LNCaP clone FGC (cell line): Measurements from ENCODE around the gene PHACTR3.

ENCODE experiments used
- DNase-seq: peaks from one replicate; pipeline ENCODE4 v3.0.0-alpha.2; 2011; ENCODE audit warnings: low read depth
- H3K4me3 ChIP-seq: 2 replicates; pipeline ENCODE4 v1.5.1; 2011; ENCODE audit warnings: mild to moderate bottlenecking, low read depth, low read length, control low read depth
- TF ChIP-seq, protein P1 (sequence below): IDR thresholded peaks from 2 replicates; pipeline ENCODE4 v1.5.1; 2012; ENCODE audit warnings: mild to moderate bottlenecking; ENCODE audit not compliant: control insufficient read depth, insufficient read depth; ENCODE audit errors: extremely low read depth

PHACTR3 gene

GRCh38 chr20:59684685-59685242 lies 80.4 kb downstream of the PHACTR3 start:
- H3K4me3 ChIP-seq = no peak overlapping the region
- DNase-seq = no peak
- TF ChIP-seq, protein P1, sequence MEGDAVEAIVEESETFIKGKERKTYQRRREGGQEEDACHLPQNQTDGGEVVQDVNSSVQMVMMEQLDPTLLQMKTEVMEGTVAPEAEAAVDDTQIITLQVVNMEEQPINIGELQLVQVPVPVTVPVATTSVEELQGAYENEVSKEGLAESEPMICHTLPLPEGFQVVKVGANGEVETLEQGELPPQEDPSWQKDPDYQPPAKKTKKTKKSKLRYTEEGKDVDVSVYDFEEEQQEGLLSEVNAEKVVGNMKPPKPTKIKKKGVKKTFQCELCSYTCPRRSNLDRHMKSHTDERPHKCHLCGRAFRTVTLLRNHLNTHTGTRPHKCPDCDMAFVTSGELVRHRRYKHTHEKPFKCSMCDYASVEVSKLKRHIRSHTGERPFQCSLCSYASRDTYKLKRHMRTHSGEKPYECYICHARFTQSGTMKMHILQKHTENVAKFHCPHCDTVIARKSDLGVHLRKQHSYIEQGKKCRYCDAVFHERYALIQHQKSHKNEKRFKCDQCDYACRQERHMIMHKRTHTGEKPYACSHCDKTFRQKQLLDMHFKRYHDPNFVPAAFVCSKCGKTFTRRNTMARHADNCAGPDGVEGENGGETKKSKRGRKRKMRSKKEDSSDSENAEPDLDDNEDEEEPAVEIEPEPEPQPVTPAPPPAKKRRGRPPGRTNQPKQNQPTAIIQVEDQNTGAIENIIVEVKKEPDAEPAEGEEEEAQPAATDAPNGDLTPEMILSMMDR = no peak

- TF ChIP-seq, protein P1 = no peak
- H3K4me3 ChIP-seq = no peak overlapping the region
- no peak for DNase-seq
Observed at GRCh38 chr20:59686404-59687346, 82.3 kb downstream of the PHACTR3 start.

DNA sequence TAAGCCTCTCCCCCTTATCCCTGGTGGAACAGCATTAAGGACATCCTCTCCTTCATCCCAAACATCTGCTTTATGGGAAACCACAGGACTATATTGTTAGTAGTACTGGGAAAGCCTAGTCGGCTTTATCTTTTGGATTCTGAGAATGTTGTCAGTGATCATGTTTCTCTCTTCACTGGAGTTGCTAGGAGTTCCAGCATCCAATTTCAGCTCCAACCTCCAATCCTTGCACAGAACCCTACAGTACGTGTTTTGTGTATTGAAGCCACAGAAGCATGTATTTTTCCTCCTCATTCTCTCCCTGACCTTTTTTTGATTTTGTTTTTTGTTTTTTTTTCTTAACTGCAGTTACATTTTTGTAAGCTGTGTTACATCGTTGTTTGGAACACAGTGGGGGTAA lies 84.0 kb downstream of the PHACTR3 start:
- no peak overlapping the region for H3K4me3 ChIP-seq
- TF ChIP-seq, protein P1 = no peak
- DNase-seq = no peak

GRCh38 chr20:59688999-59689398 lies 84.7 kb downstream of the PHACTR3 start:
- no peak overlapping the region for H3K4me3 ChIP-seq
- TF ChIP-seq, protein P1 = no peak
- no peak for DNase-seq

DNA sequence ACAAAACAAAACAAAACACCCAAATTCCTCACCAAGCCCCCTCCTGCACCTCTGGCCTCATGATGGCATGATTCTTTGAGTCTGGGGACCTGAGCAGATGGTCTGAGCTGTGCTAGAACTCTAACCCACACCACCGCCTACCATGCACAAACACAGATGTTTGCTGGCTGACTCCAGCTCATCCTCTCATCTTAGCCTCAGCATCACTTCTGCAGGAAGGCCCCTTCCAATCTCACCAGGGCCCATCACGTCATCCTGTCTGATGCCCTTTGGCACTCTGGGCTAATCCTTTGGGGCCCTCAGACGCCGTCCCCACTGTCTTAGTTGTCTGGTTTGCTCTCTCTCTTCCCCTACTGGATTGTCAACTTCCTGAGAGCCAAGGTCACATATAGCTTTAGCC lies 85.8 kb downstream of the PHACTR3 start:
- no peak for DNase-seq
- TF ChIP-seq, protein P1 = no peak
- no peak overlapping the region for H3K4me3 ChIP-seq

GRCh38 chr20:59690976-59691375 lies 86.6 kb downstream of the PHACTR3 start:
- DNase-seq = no peak
- TF ChIP-seq, protein P1 = no peak
- no peak overlapping the region for H3K4me3 ChIP-seq
